Brain microvascular endothelial cell (primary cell): Measurements from ENCODE around the gene NOTCH3.

Experiments used
- DNase-seq: peaks from one replicate; pipeline ENCODE4 v3.0.0-alpha.2; 2020
- H3K27ac ChIP-seq: fragments of 250-450 bp; sonication (Bioruptor Pico); 2 replicates; pipeline ENCODE4 v1.5.1; 2020; ENCODE audit warnings: mild to moderate bottlenecking, moderate library complexity
- H3K27me3 ChIP-seq: fragments of 250-450 bp; sonication (Bioruptor Pico); replicated peaks from 2 replicates; pipeline ENCODE4 v1.5.1; 2020; ENCODE audit warnings: mild to moderate bottlenecking
- H3K36me3 ChIP-seq: fragments of 250-450 bp; sonication (Bioruptor Pico); replicated peaks from 2 replicates; pipeline ENCODE4 v1.5.1; 2020; ENCODE audit warnings: mild to moderate bottlenecking
- H3K4me3 ChIP-seq: 2 replicates; pipeline ENCODE4 v1.5.1; 2011; ENCODE audit warnings: low read depth, mild to moderate bottlenecking, control low read depth, low read length, moderate library complexity
- CTCF ChIP-seq: IDR thresholded peaks from 2 replicates; pipeline ENCODE4 v1.5.1; 2011; ENCODE audit warnings: low read depth, mild to moderate bottlenecking, moderate library complexity, low read length, control low read depth, inconsistent platforms; ENCODE audit errors: missing control alignments
- in situ Hi-C: cut with HindIII; loops from 2 replicates; pipeline ENCODE4 v1.10.0; 2017; ENCODE audit warnings: low sequenced_read_pairs, low pct_ligation_motif_present

NOTCH3 gene

DNA sequence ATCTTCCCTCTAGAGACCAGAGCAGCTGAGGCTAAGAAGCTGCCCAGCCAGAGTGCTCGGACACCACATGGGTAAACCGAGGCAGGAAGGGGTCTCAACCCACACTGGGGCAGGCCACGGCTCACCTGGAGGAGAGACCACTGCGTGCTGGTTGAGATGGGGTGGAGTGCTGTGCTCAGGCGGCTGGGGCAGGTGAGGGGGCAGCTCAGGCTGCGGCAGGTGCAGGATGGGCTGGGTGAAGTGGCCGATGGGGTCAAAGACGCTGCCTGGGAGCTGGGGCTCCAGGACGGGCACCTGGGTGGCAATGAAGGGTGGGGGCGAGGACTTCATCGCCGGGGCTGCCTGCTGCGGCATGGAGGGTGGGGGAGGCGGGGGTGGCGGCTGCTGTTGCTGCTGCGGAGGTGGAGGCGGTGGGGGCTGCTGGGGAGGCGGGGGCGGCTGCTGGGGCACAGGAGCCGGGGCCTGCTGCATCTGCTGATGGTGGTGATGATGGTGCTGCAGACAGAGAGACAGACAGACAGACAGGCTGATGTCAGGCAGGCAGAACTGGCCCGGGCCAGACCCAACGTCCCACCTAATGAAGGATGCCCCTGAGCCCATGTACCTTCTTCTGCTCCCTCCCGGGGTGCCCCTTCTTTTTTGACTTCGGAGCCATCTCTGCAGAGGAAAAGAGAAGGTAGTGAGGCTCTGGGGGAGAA lies 43.5 kb upstream of the NOTCH3 start:
- Histone ChIP-seq H3K27me3 (no peaks in the 10 kb centered on the region), H3K4me3 (no peak overlapping the region), H3K36me3 (peaks cover 57% of the 10 kb centered on the region), H3K27ac (no peak overlapping the region)
- DNase-seq: no peak
- no peak for TF ChIP-seq CTCF
- in situ Hi-C loops: no loop called here

DNA sequence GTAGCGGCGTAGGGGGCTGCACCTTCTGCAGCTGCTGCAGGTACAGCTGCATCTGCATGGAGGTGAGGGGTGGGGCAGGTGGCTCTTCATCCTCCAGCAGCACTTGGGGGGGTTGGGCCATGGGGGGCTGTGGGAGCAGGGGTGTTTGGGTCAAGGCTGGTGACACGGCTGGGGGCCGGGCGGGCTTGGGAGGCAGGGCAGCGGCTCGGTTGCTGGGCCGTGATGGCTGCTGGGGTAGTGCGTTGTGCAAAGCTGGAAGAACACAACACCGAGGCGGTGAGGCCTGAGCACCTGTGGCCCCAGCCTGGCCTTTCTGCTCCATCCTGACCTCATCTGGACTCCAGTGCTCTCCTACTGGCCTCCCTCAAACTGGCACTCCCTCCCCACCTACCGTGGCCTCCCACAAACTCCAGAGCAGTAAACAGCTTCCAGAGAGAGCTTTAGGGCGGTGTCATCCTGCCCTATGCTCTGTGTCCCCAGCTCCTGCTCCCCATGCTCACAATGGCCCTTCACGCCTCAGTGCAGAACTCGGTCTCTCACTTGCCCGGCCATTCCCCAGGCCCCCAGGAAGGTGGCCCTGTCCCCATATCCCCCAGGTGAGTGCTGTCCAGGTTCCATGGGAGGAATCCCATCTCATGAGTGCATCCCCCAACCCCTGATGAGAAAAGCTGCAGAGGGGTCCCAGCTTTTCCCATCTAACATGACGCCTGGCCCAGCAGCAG lies 42.6 kb upstream of the NOTCH3 start:
- in situ Hi-C loops: no loop called here
- H3K27ac ChIP-seq: no peak overlapping the region
- no peak overlapping the region for H3K4me3 ChIP-seq
- TF ChIP-seq CTCF: no peak
- DNase-seq: no peak
- H3K36me3 ChIP-seq: peaks cover 62% of the 10 kb centered on the region
- H3K27me3 ChIP-seq: no peaks in the 10 kb centered on the region

DNA sequence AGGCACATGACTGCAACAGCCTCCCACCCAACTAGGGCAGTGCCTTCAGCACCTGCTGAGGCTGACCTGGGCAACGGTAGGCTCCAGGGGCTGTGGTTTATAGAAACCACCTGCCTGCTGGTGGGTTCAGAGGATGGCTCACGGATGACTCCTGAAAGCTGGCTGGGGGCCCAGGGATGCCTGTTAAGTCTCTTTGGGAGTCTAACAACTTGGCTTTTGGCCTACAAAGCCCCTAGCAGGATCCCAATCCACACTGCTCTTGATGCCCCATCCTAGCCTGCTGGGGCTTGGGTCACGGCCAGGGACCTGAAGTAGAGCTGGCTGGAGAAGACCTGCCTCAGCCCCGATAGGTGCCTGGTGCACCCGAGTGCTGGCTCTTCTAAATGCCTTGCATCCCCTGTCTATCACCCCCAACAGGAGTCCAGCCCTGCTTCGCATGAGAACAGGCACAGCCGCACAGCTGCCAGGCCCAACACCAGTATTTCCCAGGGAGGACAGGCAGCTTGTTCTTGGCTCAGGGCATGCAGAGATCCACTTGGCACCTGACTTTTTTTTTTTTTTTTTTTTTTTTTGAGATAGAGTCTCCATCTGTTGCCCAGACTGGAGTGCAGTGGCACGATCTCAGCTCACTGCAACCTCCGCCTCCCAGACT lies 40.6 kb upstream of the NOTCH3 start:
- DNase-seq: no peak
- H3K4me3 ChIP-seq: no peak overlapping the region
- H3K36me3 ChIP-seq: peaks cover 70% of the 10 kb centered on the region
- H3K27me3 ChIP-seq: no peaks in the 10 kb centered on the region
- in situ Hi-C loops: no loop called here
- H3K27ac ChIP-seq: no peak overlapping the region
- no peak for TF ChIP-seq CTCF

DNA sequence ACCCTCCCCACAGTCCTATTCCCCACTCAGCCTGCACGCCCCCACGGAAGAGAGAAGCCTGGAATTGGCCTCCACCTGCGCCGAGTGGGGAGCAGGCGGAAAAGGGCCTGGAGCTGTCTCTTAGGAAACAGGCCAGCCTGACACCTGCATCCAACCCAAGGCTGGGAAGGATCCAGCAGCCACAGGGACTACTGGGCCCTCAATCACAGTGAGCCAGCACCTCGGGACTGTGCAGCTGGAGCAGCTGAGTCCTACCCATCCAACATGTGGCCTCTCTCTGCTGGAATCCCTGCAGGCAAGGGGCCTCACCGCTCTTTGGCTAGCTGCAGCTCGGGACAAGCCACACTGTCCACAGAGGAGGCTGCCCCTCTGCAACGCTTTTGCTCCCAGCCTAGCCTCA lies 39.7 kb upstream of the NOTCH3 start:
- Histone ChIP-seq H3K27ac (no peak overlapping the region), H3K4me3 (no peak overlapping the region), H3K36me3 (peaks cover 73% of the 10 kb centered on the region), H3K27me3 (no peaks in the 10 kb centered on the region)
- TF ChIP-seq CTCF: no peak
- in situ Hi-C loops: no loop called here
- no peak for DNase-seq

GRCh38 chr19:15239337-15239949 lies 38.6 kb upstream of the NOTCH3 start:
- peaks cover 75% of the 10 kb centered on the region for H3K36me3 ChIP-seq
- H3K27me3 ChIP-seq: no peaks in the 10 kb centered on the region
- TF ChIP-seq CTCF: no peak
- DNase-seq: no peak
- H3K4me3 ChIP-seq: no peak overlapping the region
- in situ Hi-C loops: no loop called here
- no peak overlapping the region for H3K27ac ChIP-seq
